Immature natural killer cell (primary cell): ENCODE data around the gene UBE3B. TPM values are rescaled to one million over a fixed set of nuclear protein-coding genes. Genes with fewer than 3 reads are reported as not detected.

Experiments used
- DNase-seq, 3 donors: peaks; one replicate each; pipeline ENCODE4 v3.0.0; 2022; ENCODE audit warnings: mixed read lengths in 1 of 3
- H3K27ac Mint-ChIP-seq, 6 donors: one replicate each; pipeline ENCODE4 v1.8.0; 2020; ENCODE audit warnings: mixed read lengths in 6 of 6, mild to moderate bottlenecking in 5 of 6, inconsistent platforms in 4 of 6, moderate library complexity in 3 of 6
- H3K27me3 Mint-ChIP-seq, 3 donors: one replicate each; pipeline ENCODE4 v1.8.0; 2020 to 2021; ENCODE audit warnings: low read depth in 3 of 3, mild to moderate bottlenecking in 3 of 3, mixed read lengths in 3 of 3, moderate library complexity in 3 of 3, inconsistent platforms in 1 of 3
- H3K36me3 Mint-ChIP-seq, 3 donors: one replicate each; pipeline ENCODE4 v1.8.0; 2020; ENCODE audit warnings: mixed read lengths in 3 of 3, inconsistent platforms in 2 of 3, mild to moderate bottlenecking in 2 of 3
- H3K4me1 Mint-ChIP-seq, 2 donors: one replicate each; pipeline ENCODE4 v1.8.0; 2020; ENCODE audit warnings: inconsistent platforms in 2 of 2, mild to moderate bottlenecking in 2 of 2, mixed read lengths in 2 of 2, moderate library complexity in 1 of 2
- H3K4me3 Mint-ChIP-seq, 5 donors: one replicate each; pipeline ENCODE4 v1.8.0; 2020; ENCODE audit warnings: mild to moderate bottlenecking in 5 of 5, mixed read lengths in 5 of 5, inconsistent platforms in 3 of 5, moderate library complexity in 3 of 5
- H3K9me3 Mint-ChIP-seq, 6 donors: one replicate each; pipeline ENCODE4 v1.8.0; 2020; ENCODE audit warnings: mild to moderate bottlenecking in 6 of 6, mixed read lengths in 6 of 6, inconsistent platforms in 4 of 6, moderate library complexity in 3 of 6
- polyA plus RNA-seq, 3 donors: library from polyadenylated mRNA; unstranded; fragments of 300-500 nt; fragmentation: Illumina TruSeq; gene quantifications; one replicate each; pipeline ENCODE4 v1.2.3, GENCODE V29; 2021

Gene UBE3B
- polyA plus RNA-seq, 3 donors from 2014 or later, result 25.3 to 41.2 (median 34.2) TPM

DNA sequence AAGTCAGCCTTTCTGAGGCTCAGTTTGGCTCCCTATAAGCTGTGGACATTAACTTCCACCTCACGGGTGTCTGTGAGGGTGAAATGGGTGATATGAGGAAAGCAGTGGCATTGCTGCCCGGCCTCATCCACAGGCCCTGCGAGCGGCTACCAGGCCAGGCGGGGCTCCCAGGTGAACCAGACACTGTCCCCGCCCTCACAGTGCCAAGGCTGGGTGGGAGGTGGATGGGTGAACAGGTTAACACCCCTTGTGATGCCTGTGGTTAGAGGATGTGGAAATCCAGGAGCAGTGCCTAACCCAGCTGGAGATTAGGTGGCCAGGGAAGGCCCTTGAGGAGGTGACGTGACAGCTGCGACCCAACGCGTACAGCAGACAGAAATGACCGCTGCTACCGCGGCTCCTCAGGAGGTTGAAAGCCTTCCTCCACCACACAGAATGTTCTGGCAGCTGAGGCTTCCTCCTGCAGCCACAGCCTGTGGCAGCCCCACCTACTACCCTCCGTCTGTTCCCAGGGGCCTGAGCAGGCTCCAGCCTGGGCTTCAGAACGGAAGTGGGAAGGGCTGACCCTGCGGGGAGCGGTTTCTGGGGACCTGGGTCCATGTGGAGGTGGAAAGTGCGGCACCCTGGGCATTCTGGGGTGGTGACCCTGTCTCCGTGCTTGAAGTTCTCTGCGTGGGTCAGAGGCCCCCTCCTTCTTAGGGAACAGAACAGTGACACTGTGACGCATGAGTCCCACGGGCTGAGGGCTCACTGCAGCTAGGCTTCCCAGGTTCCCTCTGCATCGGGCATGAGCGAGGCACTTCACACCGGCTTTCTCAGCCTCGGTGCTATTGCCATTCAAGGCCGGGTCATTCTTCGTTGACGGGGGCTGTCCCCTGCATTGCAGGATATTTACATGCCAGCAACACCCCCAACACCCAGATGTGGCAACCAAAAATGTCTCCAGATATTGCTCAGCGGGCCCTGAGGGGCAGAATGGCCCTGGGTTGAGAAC lies 86.2 kb downstream of the UBE3B start:
- no peak overlapping the region for H3K27ac Mint-ChIP-seq
- DNase-seq, result no peak
- no peak overlapping the region for H3K4me3 Mint-ChIP-seq
- no peaks in the 10 kb centered on the region for H3K9me3 Mint-ChIP-seq
- H3K36me3 Mint-ChIP-seq, result peaks cover 9 to 28% (median 16%) of the 10 kb centered on the region in 3 donors
- H3K27me3 Mint-ChIP-seq, result peaks cover 0 to 1% (median 0%) of the 10 kb centered on the region in 3 donors
- H3K4me1 Mint-ChIP-seq, result peaks cover 0 to 6% of the 10 kb centered on the region in 2 donors

DNA sequence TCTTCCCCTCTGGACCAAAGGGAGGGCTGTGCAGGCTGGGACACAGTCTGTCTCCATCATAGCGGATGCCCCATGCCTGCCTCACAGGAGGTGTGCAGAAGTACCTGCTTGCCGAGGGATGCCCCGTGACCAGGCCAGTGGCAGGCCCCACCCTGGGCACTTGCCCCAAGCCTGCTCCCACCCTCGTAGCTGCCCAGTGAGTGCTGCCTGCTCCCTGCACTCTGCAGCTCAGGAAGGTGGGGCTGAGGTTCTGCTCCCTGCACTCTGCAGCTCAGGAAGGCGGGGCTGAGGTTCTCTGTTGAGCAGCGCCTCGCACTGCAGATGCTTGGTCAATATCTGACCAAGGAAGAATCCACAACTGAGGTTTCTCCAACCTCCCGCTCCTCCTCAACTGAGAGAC lies 89.0 kb downstream of the UBE3B start:
- Mint-ChIP-seq H3K27me3 (no peaks in the 10 kb centered on the region), H3K27ac (no peak overlapping the region), H3K4me1 (peaks cover 0 to under 1% of the 10 kb centered on the region in 2 donors), H3K9me3 (no peaks in the 10 kb centered on the region), H3K36me3 (peaks cover 9 to 33% (median 18%) of the 10 kb centered on the region in 3 donors), H3K4me3 (no peak overlapping the region)
- DNase-seq, result no peak

- Mint-ChIP-seq H3K27me3 (no peaks in the 10 kb centered on the region), H3K4me3 (no peak overlapping the region), H3K27ac (peak overlapping the region in 1 of 6 donors; percentile 11), H3K9me3 (no peaks in the 10 kb centered on the region), H3K4me1 (peaks cover 0 to 6% of the 10 kb centered on the region in 2 donors), H3K36me3 (peaks cover 7 to 26% (median 12%) of the 10 kb centered on the region in 3 donors)
- DNase-seq, result no peak
Measured at GRCh38 chr12:109567296-109567695, 89.9 kb downstream of the UBE3B start.

GRCh38 chr12:109567967-109568366 lies 90.5 kb downstream of the UBE3B start:
- H3K4me1 Mint-ChIP-seq, result peaks cover 6 to 12% of the 10 kb centered on the region in 2 donors
- H3K36me3 Mint-ChIP-seq, result peaks cover 5 to 22% (median 8%) of the 10 kb centered on the region in 3 donors
- no peak overlapping the region for H3K4me3 Mint-ChIP-seq

DNA sequence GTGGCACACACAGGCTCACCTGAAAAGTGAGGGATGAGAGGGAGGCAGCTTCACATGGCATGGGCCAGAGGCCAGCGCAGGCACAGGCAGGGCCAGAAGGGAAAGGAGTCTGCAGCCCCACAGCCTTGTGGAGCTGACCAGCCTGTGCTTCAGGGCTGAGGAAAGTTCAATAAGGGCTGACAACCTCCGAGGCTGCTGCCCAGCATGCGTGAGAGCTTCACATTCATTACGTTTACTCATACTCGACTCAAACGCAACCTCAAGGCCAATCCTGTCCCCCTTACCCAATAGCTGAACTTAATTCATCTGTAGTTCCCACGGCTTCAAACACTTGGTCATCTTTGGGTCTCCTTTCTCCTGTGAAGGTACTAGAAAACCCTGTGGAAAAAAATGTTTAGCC lies 91.1 kb downstream of the UBE3B start:
- no peak for DNase-seq
- Mint-ChIP-seq H3K4me3 (no peak overlapping the region), H3K4me1 (peaks cover 11 to 17% of the 10 kb centered on the region in 2 donors), H3K9me3 (no peaks in the 10 kb centered on the region), H3K27ac (no peak overlapping the region), H3K36me3 (peaks cover 5 to 22% (median 8%) of the 10 kb centered on the region in 3 donors), H3K27me3 (peaks cover 6 to 7% (median 7%) of the 10 kb centered on the region in 3 donors)

More at GRCh38 chr12:109567967-109568366, 90.5 kb downstream of the UBE3B start:
- H3K9me3 Mint-ChIP-seq, result no peaks in the 10 kb centered on the region
- DNase-seq, result no peak
- peaks cover 2 to 3% (median 2%) of the 10 kb centered on the region in 3 donors for H3K27me3 Mint-ChIP-seq
- no peak overlapping the region for H3K27ac Mint-ChIP-seq

GRCh38 chr12:109571773-109572505 lies 94.5 kb downstream of the UBE3B start:
- Mint-ChIP-seq H3K9me3 (no peaks in the 10 kb centered on the region), H3K36me3 (peaks cover 9 to 22% (median 10%) of the 10 kb centered on the region in 3 donors), H3K4me1 (peaks cover 26 to 39% of the 10 kb centered on the region in 2 donors), H3K27me3 (peaks cover 7 to 9% (median 8%) of the 10 kb centered on the region in 3 donors), H3K27ac (peak overlapping the region; percentile 93 to 97 (median 96)), H3K4me3 (peak overlapping the region in 2 of 5 donors; percentile 22 to 91)
- DNase-seq, result no peak

DNA sequence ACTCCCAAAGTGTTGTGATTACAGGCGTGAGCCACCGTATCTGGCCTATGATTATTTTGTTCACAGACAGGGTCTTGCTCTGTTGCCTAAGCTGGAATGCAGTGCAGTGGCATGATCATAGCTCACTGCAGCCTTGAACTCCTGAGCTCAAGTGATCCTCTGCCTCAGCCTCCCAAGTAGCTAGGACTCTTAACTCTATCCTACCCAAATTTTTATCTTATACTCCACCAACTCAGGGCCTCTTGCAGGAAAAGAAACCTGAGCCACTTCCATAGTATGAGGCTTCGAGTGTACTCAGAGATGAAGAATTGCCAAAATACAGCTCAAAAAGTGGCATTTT lies 95.0 kb downstream of the UBE3B start:
- DNase-seq, result no peak
- Mint-ChIP-seq H3K9me3 (no peaks in the 10 kb centered on the region), H3K4me1 (peaks cover 26 to 39% of the 10 kb centered on the region in 2 donors), H3K36me3 (peaks cover 11 to 23% (median 14%) of the 10 kb centered on the region in 3 donors), H3K4me3 (peak overlapping the region; percentile 91 to 98 (median 95)), H3K27ac (peak overlapping the region; percentile 93 to 97 (median 96)), H3K27me3 (peaks cover 7 to 9% (median 8%) of the 10 kb centered on the region in 3 donors)

DNA sequence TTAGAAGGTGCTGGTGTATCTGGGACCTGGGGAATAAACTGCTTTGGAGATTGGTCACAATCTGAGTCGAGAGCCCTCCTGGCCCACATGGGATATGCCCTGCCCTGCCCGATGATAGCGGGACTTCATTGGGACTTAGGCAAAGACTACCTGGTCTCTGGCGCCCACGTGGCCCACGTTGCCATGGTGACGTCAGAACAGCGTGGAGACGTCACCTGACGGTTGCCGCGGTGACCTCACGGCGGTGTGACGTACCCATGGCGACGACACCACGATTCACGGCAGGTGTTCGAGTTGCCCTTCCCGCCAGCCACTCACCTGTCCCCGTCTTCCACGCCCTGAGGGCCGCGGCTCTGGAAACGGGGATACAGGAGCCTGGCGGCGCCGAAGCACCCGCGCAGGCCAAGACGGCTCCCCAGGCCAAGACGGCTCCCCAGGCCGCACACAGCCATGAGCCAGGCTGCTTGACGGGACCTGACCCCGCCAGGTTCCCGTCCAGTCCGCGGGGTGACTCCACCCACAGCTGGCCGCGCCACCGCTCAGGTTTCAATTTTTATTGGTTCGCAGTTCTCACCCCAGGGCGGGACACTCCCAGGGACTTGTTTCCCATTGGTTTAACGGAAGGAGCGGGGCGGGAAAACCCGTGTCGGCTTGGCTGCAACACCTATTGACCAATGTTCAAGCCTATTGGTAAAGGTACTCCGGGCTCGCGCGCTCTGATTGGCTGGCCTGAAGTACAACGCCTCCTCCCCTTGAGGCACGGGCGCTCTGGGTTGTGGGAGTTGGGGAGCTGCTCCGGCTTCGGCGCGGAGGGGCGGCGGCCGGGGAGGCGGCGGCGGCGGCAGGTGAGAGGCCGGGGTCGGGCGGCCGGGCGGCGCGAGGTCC lies 95.8 kb downstream of the UBE3B start, which contains the start of the genes MMAB and MVK:
Gene MMAB (minus strand): TSS at position 476 of the 885 bp plus-strand sequence. CDS start 24 bp downstream, at position 452.
Gene MVK (plus strand): TSS at position 766 of the 885 bp plus-strand sequence. CDS start 1,029 bp downstream, outside the sequence.
- peak within 1 kb of the TSS; percentile 93 to 97 (median 96) for H3K27ac Mint-ChIP-seq
- peak within 1 kb of the TSS; percentile 91 to 98 (median 95) for H3K4me3 Mint-ChIP-seq
- H3K9me3 Mint-ChIP-seq, result no peaks in the 10 kb centered on the region
- H3K4me1 Mint-ChIP-seq, result peaks cover 26 to 39% of the 10 kb centered on the region in 2 donors
- peak; percentile 99 for DNase-seq
- peaks cover 10 to 23% (median 16%) of the 10 kb centered on the region in 3 donors for H3K36me3 Mint-ChIP-seq
- peaks cover 7 to 10% (median 8%) of the 10 kb centered on the region in 3 donors for H3K27me3 Mint-ChIP-seq

GRCh38 chr12:109573914-109574244 lies 96.4 kb downstream of the UBE3B start:
- no peaks in the 10 kb centered on the region for H3K9me3 Mint-ChIP-seq
- peaks cover 26 to 39% of the 10 kb centered on the region in 2 donors for H3K4me1 Mint-ChIP-seq
- peaks cover 7 to 10% (median 8%) of the 10 kb centered on the region in 3 donors for H3K27me3 Mint-ChIP-seq
- peaks cover 9 to 29% (median 16%) of the 10 kb centered on the region in 3 donors for H3K36me3 Mint-ChIP-seq
- no peak for DNase-seq
- H3K27ac Mint-ChIP-seq, result peak overlapping the region; percentile 93 to 97 (median 96)
- H3K4me3 Mint-ChIP-seq, result peak overlapping the region; percentile 91 to 98 (median 95)

DNA sequence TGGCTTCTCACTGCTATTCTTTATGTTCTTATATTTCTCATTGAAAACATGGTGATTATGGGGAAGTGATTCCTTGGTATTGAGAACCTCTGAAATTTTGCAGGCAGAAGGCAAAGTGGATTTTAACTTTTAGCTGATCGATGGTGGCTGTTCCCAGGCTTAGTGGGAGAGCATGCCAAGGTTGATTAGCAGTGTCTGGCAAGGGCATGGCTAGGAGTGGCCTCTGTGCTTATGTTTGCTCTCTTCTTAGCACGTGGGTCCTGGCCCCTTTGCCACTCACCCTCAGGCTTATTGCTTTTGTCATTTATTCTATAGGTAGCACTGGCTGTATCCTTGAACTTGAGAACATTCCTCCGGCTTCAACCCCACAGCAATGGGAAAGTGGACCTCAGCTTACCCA lies 98.2 kb downstream of the UBE3B start:
- H3K4me3 Mint-ChIP-seq, result peak overlapping the region in 3 of 5 donors; percentile 14 to 95 (median 27)
- H3K4me1 Mint-ChIP-seq, result peaks cover 26 to 39% of the 10 kb centered on the region in 2 donors
- no peaks in the 10 kb centered on the region for H3K9me3 Mint-ChIP-seq
- H3K27ac Mint-ChIP-seq, result peak overlapping the region in 1 of 6 donors; percentile 71
- H3K36me3 Mint-ChIP-seq, result peaks cover 7 to 29% (median 9%) of the 10 kb centered on the region in 3 donors
- peaks cover 7 to 10% (median 8%) of the 10 kb centered on the region in 3 donors for H3K27me3 Mint-ChIP-seq
- no peak for DNase-seq

- Mint-ChIP-seq H3K4me3 (no peak overlapping the region), H3K27me3 (peaks cover 7 to 10% (median 8%) of the 10 kb centered on the region in 3 donors), H3K4me1 (peaks cover 26 to 33% of the 10 kb centered on the region in 2 donors), H3K36me3 (peaks cover 7 to 34% (median 9%) of the 10 kb centered on the region in 3 donors), H3K27ac (no peak overlapping the region), H3K9me3 (no peaks in the 10 kb centered on the region)
- no peak for DNase-seq
Measured at GRCh38 chr12:109577311-109577710, 99.9 kb downstream of the UBE3B start.

- Mint-ChIP-seq H3K27ac (no peak overlapping the region), H3K4me3 (no peak overlapping the region), H3K27me3 (peaks cover 2 to 5% (median 2%) of the 10 kb centered on the region in 3 donors), H3K4me1 (peaks cover 15 to 22% of the 10 kb centered on the region in 2 donors), H3K36me3 (peaks cover 7 to 34% (median 9%) of the 10 kb centered on the region in 3 donors), H3K9me3 (no peaks in the 10 kb centered on the region)
- DNase-seq, result no peak
Measured at GRCh38 chr12:109578330-109578927, 101.0 kb downstream of the UBE3B start.
